Heart left ventricle (tissue), 13 donors: ENCODE results near the gene DHX35.

Source experiments
- POLR2A ChIP-seq, 2 donors: fragments of 450-650 bp; IDR thresholded peaks; one replicate each; pipeline ENCODE4 v1.6.1; 2017; ENCODE audit warnings: antibody characterized with exemption in 2 of 2, mild to moderate bottlenecking in 2 of 2, moderate library complexity in 2 of 2
- TF ChIP-seq, protein P1 (sequence below), 12 donors: fragments of 200-600 bp; sonication (generic) in 4 of 12; IDR thresholded peaks; one replicate each; pipeline versions ENCODE4 v1.5.0 to v1.8.0; 2018 to 2022; ENCODE audit warnings: antibody characterized with exemption in 12 of 12, mild to moderate bottlenecking in 5 of 12
- donor health status: ischemic (EF 13 %, LVEDD 7.1; RV severe dilation, severe dysfunction).
- donor health status: DM: no; HTN: yes; CAD: no.
- donor health status: DM: no; HTN: no; CAD: no.
- donor health status: ischemic (EF 25% LVEDD 6.9; RV normal size, moderate dysfunction).
- donor health status: ischemic (EF 25% LVEDD 5.7; RV mildly dilated, moderate dysfunction).
- donor health status: ischemic (EF 35%, LVEDD 5.7; RV mildly dilated, moderate dysfunction).
- donor health status: nonischemic (EF 11% LVEDD 7.7; RV severe dilation, severe dysfunction).
- donor health status: DM: yes; HTN: yes; CAD: no.
- donor health status: PGD.
- donor health status: ischemic (EF 29% LVEDD 5.4; RV normal size, mild dysfunction).
- donor health status: nonischemic (EF 23%, LVEDD 6.1; RV moderate dilation, normal function).

GRCh38 chr20:38945012-38945411 is 17.1 kb upstream of the DHX35 start:
- TF ChIP-seq, protein P1, sequence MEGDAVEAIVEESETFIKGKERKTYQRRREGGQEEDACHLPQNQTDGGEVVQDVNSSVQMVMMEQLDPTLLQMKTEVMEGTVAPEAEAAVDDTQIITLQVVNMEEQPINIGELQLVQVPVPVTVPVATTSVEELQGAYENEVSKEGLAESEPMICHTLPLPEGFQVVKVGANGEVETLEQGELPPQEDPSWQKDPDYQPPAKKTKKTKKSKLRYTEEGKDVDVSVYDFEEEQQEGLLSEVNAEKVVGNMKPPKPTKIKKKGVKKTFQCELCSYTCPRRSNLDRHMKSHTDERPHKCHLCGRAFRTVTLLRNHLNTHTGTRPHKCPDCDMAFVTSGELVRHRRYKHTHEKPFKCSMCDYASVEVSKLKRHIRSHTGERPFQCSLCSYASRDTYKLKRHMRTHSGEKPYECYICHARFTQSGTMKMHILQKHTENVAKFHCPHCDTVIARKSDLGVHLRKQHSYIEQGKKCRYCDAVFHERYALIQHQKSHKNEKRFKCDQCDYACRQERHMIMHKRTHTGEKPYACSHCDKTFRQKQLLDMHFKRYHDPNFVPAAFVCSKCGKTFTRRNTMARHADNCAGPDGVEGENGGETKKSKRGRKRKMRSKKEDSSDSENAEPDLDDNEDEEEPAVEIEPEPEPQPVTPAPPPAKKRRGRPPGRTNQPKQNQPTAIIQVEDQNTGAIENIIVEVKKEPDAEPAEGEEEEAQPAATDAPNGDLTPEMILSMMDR (IDR thresholded peaks at IDR 0.05): no peak
- no peak for TF ChIP-seq POLR2A (IDR thresholded peaks at IDR 0.05)
